ENCODE results near the gene CEP41. TPM values are rescaled to one million over a fixed set of nuclear protein-coding genes. Genes with fewer than 3 reads are reported as not detected.
"Not testable (repeated sequence)": the region's sequence is repeated elsewhere in the genome, so short reads cannot be mapped to it uniquely, and the experiment has no call there.

The CEP41 gene
- total RNA-seq, 2 donors from 2014 or later = 6.9 to 8.3 TPM

- TF ChIP-seq POLR2A (IDR thresholded peaks at IDR 0.05) = no peak
- TF ChIP-seq, protein P1, sequence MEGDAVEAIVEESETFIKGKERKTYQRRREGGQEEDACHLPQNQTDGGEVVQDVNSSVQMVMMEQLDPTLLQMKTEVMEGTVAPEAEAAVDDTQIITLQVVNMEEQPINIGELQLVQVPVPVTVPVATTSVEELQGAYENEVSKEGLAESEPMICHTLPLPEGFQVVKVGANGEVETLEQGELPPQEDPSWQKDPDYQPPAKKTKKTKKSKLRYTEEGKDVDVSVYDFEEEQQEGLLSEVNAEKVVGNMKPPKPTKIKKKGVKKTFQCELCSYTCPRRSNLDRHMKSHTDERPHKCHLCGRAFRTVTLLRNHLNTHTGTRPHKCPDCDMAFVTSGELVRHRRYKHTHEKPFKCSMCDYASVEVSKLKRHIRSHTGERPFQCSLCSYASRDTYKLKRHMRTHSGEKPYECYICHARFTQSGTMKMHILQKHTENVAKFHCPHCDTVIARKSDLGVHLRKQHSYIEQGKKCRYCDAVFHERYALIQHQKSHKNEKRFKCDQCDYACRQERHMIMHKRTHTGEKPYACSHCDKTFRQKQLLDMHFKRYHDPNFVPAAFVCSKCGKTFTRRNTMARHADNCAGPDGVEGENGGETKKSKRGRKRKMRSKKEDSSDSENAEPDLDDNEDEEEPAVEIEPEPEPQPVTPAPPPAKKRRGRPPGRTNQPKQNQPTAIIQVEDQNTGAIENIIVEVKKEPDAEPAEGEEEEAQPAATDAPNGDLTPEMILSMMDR (IDR thresholded peaks at IDR 0.05) = no peak
- Histone ChIP-seq H3K4me1 (no peaks in the 10 kb centered on the region), H3K36me3 (replicated peaks in 1 of 2; ENCODE audit: insufficient read depth in 1 of 2, low read depth in 2 of 2) (no peaks in the 10 kb centered on the region), H3K27me3 (no peaks in the 10 kb centered on the region), H3K9me3 (no peaks in the 10 kb centered on the region), H3K4me3 (no peak overlapping the region), H3K27ac (no peak overlapping the region)
- no peak for DNase-seq
- intact Hi-C loops (cut with DNase I) = no loop called here
- no peak for ATAC-seq
- 80 to 87% methylated on average over 3 of the region's 3 CpGs for WGBS, 2 donors
These were observed 12.1 kb upstream of the CEP41 start for GRCh38 chr7:130452951-130453350.

GRCh38 chr7:130451344-130451743 lies 10.5 kb upstream of the CEP41 start:
- H3K27ac ChIP-seq; H3K9me3 ChIP-seq; H3K27me3 ChIP-seq; H3K4me1 ChIP-seq; H3K4me3 ChIP-seq; intact Hi-C loops (cut with DNase I); H3K36me3 ChIP-seq (replicated peaks in 1 of 2; ENCODE audit: insufficient read depth in 1 of 2, low read depth in 2 of 2); DNase-seq; ATAC-seq: not testable (repeated sequence)
- WGBS, 2 donors = 85% methylated on average over 3 of the region's 3 CpGs

GRCh38 chr7:130446259-130446658 lies 5.4 kb upstream of the CEP41 start:
- no peak for DNase-seq
- ATAC-seq = no peak
- intact Hi-C loops (cut with DNase I) = no loop called here
- 83 to 87% methylated on average over 3 of the region's 3 CpGs for WGBS, 2 donors
- Histone ChIP-seq H3K27me3 (no peaks in the 10 kb centered on the region), H3K4me1 (peaks cover 10% of the 10 kb centered on the region), H3K9me3 (no peaks in the 10 kb centered on the region), H3K27ac (no peak overlapping the region), H3K4me3 (no peak overlapping the region), H3K36me3 (replicated peaks in 1 of 2; ENCODE audit: insufficient read depth in 1 of 2, low read depth in 2 of 2) (no peaks in the 10 kb centered on the region)
- TF ChIP-seq, protein P1 (IDR thresholded peaks at IDR 0.05) = no peak
- no peak for TF ChIP-seq POLR2A (IDR thresholded peaks at IDR 0.05)

- intact Hi-C loops (cut with DNase I) = no loop called here
- H3K27me3 ChIP-seq = no peaks in the 10 kb centered on the region
- no peaks in the 10 kb centered on the region for H3K9me3 ChIP-seq
- DNase-seq (no peak), ATAC-seq (no peak)
- peaks cover 15% of the 10 kb centered on the region for H3K4me1 ChIP-seq
- no peak overlapping the region for H3K27ac ChIP-seq
- no peak overlapping the region for H3K4me3 ChIP-seq
- H3K36me3 ChIP-seq (replicated peaks in 1 of 2; ENCODE audit: insufficient read depth in 1 of 2, low read depth in 2 of 2) = no peaks in the 10 kb centered on the region
- WGBS, 2 donors = 75 to 82% methylated on average over 5 of the region's 5 CpGs
- TF ChIP-seq, protein P1 (IDR thresholded peaks at IDR 0.05) = no peak
- TF ChIP-seq POLR2A (IDR thresholded peaks at IDR 0.05) = no peak
These were observed 4.1 kb upstream of the CEP41 start for GRCh38 chr7:130444751-130445407.

DNA sequence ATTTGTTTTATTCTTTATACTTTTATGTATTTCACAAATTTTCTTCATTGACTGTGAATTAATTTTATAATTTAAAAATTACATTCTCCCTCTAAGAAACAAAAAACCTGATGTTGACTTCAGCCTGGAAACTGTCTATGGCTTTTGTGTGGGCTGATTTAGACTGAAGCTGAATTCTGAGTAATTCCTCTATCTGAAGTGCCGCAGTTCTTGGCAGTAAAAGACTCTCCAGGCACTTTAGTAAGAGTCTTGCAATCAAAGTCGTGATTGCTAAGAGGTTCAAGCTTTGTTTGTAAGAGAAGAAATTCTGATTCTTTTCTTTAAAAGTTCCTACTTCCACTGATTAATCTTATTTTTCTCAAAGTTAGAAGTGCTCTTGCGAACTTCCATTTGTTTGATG lies 3.4 kb upstream of the CEP41 start:
- no peak for TF ChIP-seq POLR2A (IDR thresholded peaks at IDR 0.05)
- TF ChIP-seq, protein P1 (IDR thresholded peaks at IDR 0.05) = no peak
- H3K36me3 ChIP-seq (replicated peaks in 1 of 2; ENCODE audit: insufficient read depth in 1 of 2, low read depth in 2 of 2) = no peaks in the 10 kb centered on the region
- intact Hi-C loops (cut with DNase I) = no loop called here
- DNase-seq (no peak), ATAC-seq (no peak)
- H3K9me3 ChIP-seq = no peaks in the 10 kb centered on the region
- WGBS, 2 donors = 78 to 79% methylated on average over 3 of the region's 3 CpGs
- H3K4me3 ChIP-seq = no peak overlapping the region
- H3K27ac ChIP-seq = no peak overlapping the region
- H3K27me3 ChIP-seq = no peaks in the 10 kb centered on the region
- peaks cover 15% of the 10 kb centered on the region for H3K4me1 ChIP-seq

Data from body of pancreas (tissue), 4 donors.